ENCODE data around the gene C17orf78.

- TF ChIP-seq EZH2 (IDR thresholded peaks at IDR 0.05; ENCODE audit: borderline replicate concordance, insufficient read depth, low read depth, low read length, poor library complexity, severe bottlenecking) (no peak), CTCF (IDR thresholded peaks at IDR 0.05) (no peak)
Measured at GRCh38 chr17:37358098-37358829, 17.5 kb upstream of the C17orf78 start.

All from B cell (primary cell).